ENCODE data around the gene BLOC1S4. TPM values are rescaled to one million over a fixed set of nuclear protein-coding genes. Genes with fewer than 3 reads are reported as not detected.

The BLOC1S4 gene
- total RNA-seq, 1 experiment from 2014 or later: 14.9 TPM

GRCh38 chr4:6718932-6719610 is 3.1 kb downstream of the BLOC1S4 start:
- peaks cover 14% of the 10 kb centered on the region for H3K27me3 Mint-ChIP-seq (ENCODE audit: low read depth)
- no peak overlapping the region for H3T11ph ChIP-seq (ENCODE audit: low read length)
- H4K8ac ChIP-seq (replicated peaks; ENCODE audit: insufficient read length, low read depth, low read length): no peak overlapping the region
- no peak overlapping the region for H2BK12ac ChIP-seq (ENCODE audit: insufficient read length, low read depth, low read length)
- no peak overlapping the region for H2BK15ac ChIP-seq (ENCODE audit: low read depth, low read length)
- H3K9ac ChIP-seq (ENCODE audit: extremely low read depth, insufficient read length, low read length): no peak overlapping the region
- H3K18ac ChIP-seq (ENCODE audit: insufficient read length, low read depth, low read length): no peak overlapping the region
- H3K27ac Mint-ChIP-seq: no peak overlapping the region
- no peak overlapping the region for H4K91ac ChIP-seq (ENCODE audit: insufficient read length, low read depth, low read length)
- no peak for DNase-seq
- H4K20me1 ChIP-seq (ENCODE audit: control insufficient read depth, insufficient read depth, insufficient read length): no peaks in the 10 kb centered on the region
- H3K4me1 ChIP-seq (ENCODE audit: insufficient read depth, low read length): peaks cover 2% of the 10 kb centered on the region; the same call in 1 of the 2 replicates
- no peak overlapping the region for H2AK5ac ChIP-seq (ENCODE audit: insufficient read length, low read length)
- no peak overlapping the region for H2BK20ac ChIP-seq (ENCODE audit: low read depth, low read length, poor library complexity, severe bottlenecking)
- H2BK120ac ChIP-seq (ENCODE audit: low read depth, low read length, poor library complexity, severe bottlenecking): no peak overlapping the region
- no peaks in the 10 kb centered on the region; the same call in 1 of the 2 replicates for H3K27me3 ChIP-seq (ENCODE audit: insufficient read depth, low read length)
- H2AFZ ChIP-seq (ENCODE audit: low read length): no peak overlapping the region
- H3K36me3 Mint-ChIP-seq (ENCODE audit: insufficient read depth in 1 of 3, low read depth in 3 of 3): peaks cover 2 to 3% (median 3%) of the 10 kb centered on the region in 3 experiments; a peak in 3 of 7 replicates
- no peaks in the 10 kb centered on the region for H3K79me1 ChIP-seq (ENCODE audit: insufficient read depth, low read depth, low read length, poor library complexity, severe bottlenecking)
- peaks cover 9 to 23% of the 10 kb centered on the region in 2 experiments for H3K4me1 Mint-ChIP-seq
- H3K56ac ChIP-seq (ENCODE audit: insufficient read length, low read depth, low read length): no peak overlapping the region
- peaks cover 2 to 3% of the 10 kb centered on the region in 2 experiments; a peak in 2 of 5 replicates for H3K9me3 Mint-ChIP-seq
- no peak overlapping the region for H3K14ac ChIP-seq (ENCODE audit: insufficient read depth, low read length)
- H3K4me3 Mint-ChIP-seq: peak overlapping the region in 1 of 2 experiments; percentile 6; a peak in 1 of 5 replicates
- H3K23ac ChIP-seq (ENCODE audit: insufficient read length, low read depth, low read length): no peak overlapping the region
- peaks cover 9% of the 10 kb centered on the region for H3K23me2 ChIP-seq (ENCODE audit: insufficient read length, low read depth, low read length, poor library complexity, severe bottlenecking)
- no peak overlapping the region for H3K4me2 ChIP-seq (ENCODE audit: insufficient read depth, insufficient read length, low read length)
- peaks cover 8% of the 10 kb centered on the region; the same call in 1 of the 2 replicates for H3K79me2 ChIP-seq (ENCODE audit: insufficient read depth, low read length)
- no peaks in the 10 kb centered on the region for H3K9me3 ChIP-seq (ENCODE audit: control insufficient read depth, low read depth, low read length)
- H2BK5ac ChIP-seq (ENCODE audit: insufficient read length, low read length): no peak overlapping the region
- WGBS (ENCODE audit: extremely low coverage, insufficient read length, low lambda C conversion rate): no CpG with 5 or more reads among the region's 7 CpGs
- no peak overlapping the region for H4K5ac ChIP-seq (ENCODE audit: insufficient read length, low read depth, low read length)
- no peak overlapping the region for H3K4ac ChIP-seq (ENCODE audit: low read depth, low read length)
- TF ChIP-seq, protein P1, sequence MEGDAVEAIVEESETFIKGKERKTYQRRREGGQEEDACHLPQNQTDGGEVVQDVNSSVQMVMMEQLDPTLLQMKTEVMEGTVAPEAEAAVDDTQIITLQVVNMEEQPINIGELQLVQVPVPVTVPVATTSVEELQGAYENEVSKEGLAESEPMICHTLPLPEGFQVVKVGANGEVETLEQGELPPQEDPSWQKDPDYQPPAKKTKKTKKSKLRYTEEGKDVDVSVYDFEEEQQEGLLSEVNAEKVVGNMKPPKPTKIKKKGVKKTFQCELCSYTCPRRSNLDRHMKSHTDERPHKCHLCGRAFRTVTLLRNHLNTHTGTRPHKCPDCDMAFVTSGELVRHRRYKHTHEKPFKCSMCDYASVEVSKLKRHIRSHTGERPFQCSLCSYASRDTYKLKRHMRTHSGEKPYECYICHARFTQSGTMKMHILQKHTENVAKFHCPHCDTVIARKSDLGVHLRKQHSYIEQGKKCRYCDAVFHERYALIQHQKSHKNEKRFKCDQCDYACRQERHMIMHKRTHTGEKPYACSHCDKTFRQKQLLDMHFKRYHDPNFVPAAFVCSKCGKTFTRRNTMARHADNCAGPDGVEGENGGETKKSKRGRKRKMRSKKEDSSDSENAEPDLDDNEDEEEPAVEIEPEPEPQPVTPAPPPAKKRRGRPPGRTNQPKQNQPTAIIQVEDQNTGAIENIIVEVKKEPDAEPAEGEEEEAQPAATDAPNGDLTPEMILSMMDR (conservative IDR thresholded peaks at IDR 0.05): no peak
- no peak overlapping the region for H3K27ac ChIP-seq (ENCODE audit: insufficient read length, low read depth, low read length)
